GM21723 (cell line): ENCODE data around the gene ZNF343.
"Not testable (repeated sequence)": the region's sequence is repeated elsewhere in the genome, so short reads cannot be mapped to it uniquely, and the experiment has no call there.

ENCODE experiments used
- ATAC-seq: cut with Tn5 transposase; IDR thresholded peaks from one replicate; pipeline ENCODE4 v1.9.1; 2021; ENCODE audit warnings: mild to moderate bottlenecking, moderate library complexity; ENCODE audit not compliant: unreplicated experiment

The ZNF343 gene

GRCh38 chr20:2508631-2509467 is at the start of gene ZNF343:
Gene ZNF343, minus strand, starts transcription at chr20:2508915. Its CDS starts 15,020 bp downstream, at chr20:2493895.
- peak; percentile 94 for ATAC-seq

GRCh38 chr20:2557873-2558580 is 49.3 kb upstream of the ZNF343 start:
- ATAC-seq = no peak

GRCh38 chr20:2545594-2545993 is 36.9 kb upstream of the ZNF343 start:
- no peak for ATAC-seq

GRCh38 chr20:2544211-2544610 is 35.5 kb upstream of the ZNF343 start:
- no peak for ATAC-seq

- no peak for ATAC-seq
Measured at GRCh38 chr20:2542361-2542760, 33.6 kb upstream of the ZNF343 start.

GRCh38 chr20:2541940-2542339 is 33.2 kb upstream of the ZNF343 start:
- ATAC-seq = no peak

- ATAC-seq = no peak
Measured at GRCh38 chr20:2538931-2539720, 30.4 kb upstream of the ZNF343 start.

- ATAC-seq = no peak
Measured at GRCh38 chr20:2538356-2538755, 29.6 kb upstream of the ZNF343 start.

GRCh38 chr20:2537101-2537500 is 28.4 kb upstream of the ZNF343 start:
- ATAC-seq = no peak

GRCh38 chr20:2536560-2536986 is 27.9 kb upstream of the ZNF343 start, which contains the start of gene TMC2:
Gene TMC2, plus strand, starts transcription at chr20:2536573. Its CDS starts 49 bp downstream, at chr20:2536622.
- ATAC-seq = no peak

GRCh38 chr20:2535711-2536559 is 27.2 kb upstream of the ZNF343 start:
- no peak for ATAC-seq

GRCh38 chr20:2533118-2533517 is 24.4 kb upstream of the ZNF343 start:
- no peak for ATAC-seq

GRCh38 chr20:2528671-2529271 is 20.1 kb upstream of the ZNF343 start:
- ATAC-seq = no peak

- no peak for ATAC-seq
Measured at GRCh38 chr20:2527762-2528161, 19.0 kb upstream of the ZNF343 start.

- not testable (repeated sequence) for ATAC-seq
Measured at GRCh38 chr20:2526218-2526583, 17.5 kb upstream of the ZNF343 start.

GRCh38 chr20:2524709-2525506 is 16.2 kb upstream of the ZNF343 start:
- ATAC-seq = peak; percentile 39

GRCh38 chr20:2523919-2524708 is 15.4 kb upstream of the ZNF343 start:
- ATAC-seq = peak; percentile 70

GRCh38 chr20:2522826-2523429 is 14.2 kb upstream of the ZNF343 start:
- not testable (repeated sequence) for ATAC-seq
